Psoas muscle (tissue), 8 donors: ENCODE results near the gene MAGI1. TPM values are rescaled to one million over a fixed set of nuclear protein-coding genes. Genes with fewer than 3 reads are reported as not detected.

Experiments used
- ATAC-seq, 4 donors: fragments of 200-7000 bp; cut with Tn5 transposase; one replicate each; pipeline ENCODE4 v1.9.1; 2020; ENCODE audit warnings: moderate library complexity in 3 of 4, mild to moderate bottlenecking in 2 of 4
- DNase-seq, 2 donors: peaks; one replicate each; pipeline ENCODE4 v3.0.0-alpha.2; 2020
- H3K27ac ChIP-seq: fragments of 200-600 bp; one replicate; pipeline ENCODE4 v1.8.0; 2022
- H3K27me3 ChIP-seq, 3 donors: fragments of 200-600 bp in 1 of 3; one replicate each; pipeline versions ENCODE4 v1.6.1 to v1.8.0; 2013 to 2022; ENCODE audit warnings: low read length in 2 of 3, mild to moderate bottlenecking in 2 of 3, moderate library complexity in 1 of 3; ENCODE audit not compliant: insufficient read depth in 3 of 3
- H3K36me3 ChIP-seq, 2 donors: fragments of 200-600 bp in 1 of 2; one replicate each; pipeline versions ENCODE4 v1.6.1 to v1.8.0; 2013 to 2022; ENCODE audit warnings: low read depth in 1 of 2, mild to moderate bottlenecking in 1 of 2, moderate library complexity in 1 of 2; ENCODE audit not compliant: insufficient read depth in 1 of 2
- H3K4me1 ChIP-seq: fragments of 200-600 bp; one replicate; pipeline ENCODE4 v1.8.0; 2022
- H3K4me3 ChIP-seq: fragments of 200-600 bp; one replicate; pipeline ENCODE4 v1.8.0; 2022; ENCODE audit warnings: mild to moderate bottlenecking
- H3K9me3 ChIP-seq: fragments of 200-600 bp; one replicate; pipeline ENCODE4 v1.8.0; 2022
- CTCF ChIP-seq: fragments of 200-600 bp; IDR thresholded peaks from one replicate; pipeline ENCODE4 v1.8.0; 2022; ENCODE audit warnings: antibody characterized with exemption
- WGBS, 3 donors: extraction: QIAGEN DNeasy Blood & Tissue Kit; methylation state at CpG; one replicate each; pipeline versions ENCODE4 v1.1.6 to v1.1.7; 2013; 5-methylcytosine and 5-hydroxymethylcytosine counted together
- intact Hi-C, 2 donors: fragments of 100-400 bp; cut with DNase I; formaldehyde crosslinking; loops; one replicate each; pipeline versions ENCODE4 v1.11.0 to v1.14.2; 2022
- polyA plus RNA-seq, 3 donors: library from polyadenylated mRNA; stranded (reverse); fragments of 200-250 nt; gene quantifications; one replicate each; pipeline ENCODE4 v1.2.3, GENCODE V29; 2013
- total RNA-seq, 4 donors: library from RNA; stranded (reverse); fragmentation: NEBNext Ultra II Directional in 2 of 4; extraction: Animal tissue kit (Norgen Biotek cat#: 25700) in 2 of 4; gene quantifications; one replicate each; pipeline versions ENCODE4 v1.2.1 to v1.2.4, GENCODE V29; 2021 to 2023
- donor health status: healthy with polysubstance abuse.
- donor health status: DM: no; HTN: no; CAD: no; lungs with moderate emphysema.
- donor health status: Bipolar disorder and iron deficiency.
- donor health status: healthy.
- donor health status: DM: yes; HTN: yes; CAD: no.
- donor health status: DM: no; HTN: no; CAD: no.
- donor health status: DM: no; HTN: no; CAD: no.
- donor health status: DM: yes; HTN: yes; CAD: no.

Gene MAGI1
- total and polyA plus RNA-seq, 7 donors: 4.5 to 8.1 (median 6.3) TPM

DNA sequence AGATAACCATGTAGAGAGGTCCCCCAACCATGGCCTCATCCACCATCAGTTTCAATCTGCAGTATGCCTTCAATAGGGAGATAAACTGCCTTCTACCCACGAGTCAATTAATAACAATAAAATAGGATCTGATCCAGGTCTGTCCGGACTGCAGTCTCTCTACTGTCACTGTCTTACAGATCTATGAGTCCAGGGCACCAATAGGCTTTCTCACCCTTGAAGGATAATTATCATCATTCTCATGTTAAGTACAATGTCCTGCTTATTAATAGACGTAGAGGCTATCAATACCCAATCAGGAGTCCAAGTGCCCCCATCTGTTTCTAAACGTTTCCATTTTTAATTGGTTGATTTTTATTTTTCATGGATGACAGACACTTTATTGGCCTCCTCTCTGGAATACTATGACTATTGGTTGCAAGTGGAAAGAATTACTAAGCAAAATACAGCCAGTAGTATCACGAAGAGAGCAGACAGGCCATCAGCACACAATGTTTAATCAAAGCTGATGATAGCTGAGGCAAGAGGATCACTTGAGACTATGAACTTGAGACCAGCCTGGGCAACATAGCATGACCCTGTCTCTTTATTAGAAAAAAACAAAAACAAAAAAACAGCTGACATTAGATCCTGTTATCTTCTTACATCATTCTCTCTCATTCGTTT lies 480.7 kb downstream of the MAGI1 start:
- 63 to 77% (median 67%) methylated on average over 6 of the region's 6 CpGs for WGBS, 3 donors
- no peak for TF ChIP-seq CTCF
- Histone ChIP-seq H3K27ac (no peak overlapping the region), H3K4me3 (no peak overlapping the region), H3K36me3 (no peaks in the 10 kb centered on the region), H3K4me1 (no peaks in the 10 kb centered on the region), H3K27me3 (no peaks in the 10 kb centered on the region), H3K9me3 (no peaks in the 10 kb centered on the region)
- ATAC-seq: no peak
- DNase-seq: no peak
- intact Hi-C loops: no loop called here

GRCh38 chr3:65556934-65557577 lies 481.7 kb downstream of the MAGI1 start:
- Histone ChIP-seq H3K27ac (no peak overlapping the region), H3K27me3 (no peaks in the 10 kb centered on the region), H3K4me1 (no peaks in the 10 kb centered on the region), H3K4me3 (no peak overlapping the region), H3K36me3 (no peaks in the 10 kb centered on the region), H3K9me3 (no peaks in the 10 kb centered on the region)
- DNase-seq: no peak
- intact Hi-C loops: no loop called here
- WGBS, 3 donors: 76 to 86% (median 81%) methylated on average over 5 of the region's 5 CpGs
- no peak for ATAC-seq
- TF ChIP-seq CTCF: no peak

GRCh38 chr3:65552434-65552833 lies 486.3 kb downstream of the MAGI1 start:
- no peaks in the 10 kb centered on the region for H3K27me3 ChIP-seq
- H3K36me3 ChIP-seq: no peaks in the 10 kb centered on the region
- H3K27ac ChIP-seq: no peak overlapping the region
- 89 to 100% (median 100%) methylated on average over 1 of the region's 1 CpG for WGBS, 3 donors
- no peak for TF ChIP-seq CTCF
- DNase-seq (no peak), ATAC-seq (no peak)
- H3K9me3 ChIP-seq: no peaks in the 10 kb centered on the region
- intact Hi-C loops: no loop called here
- no peaks in the 10 kb centered on the region for H3K4me1 ChIP-seq
- no peak overlapping the region for H3K4me3 ChIP-seq

- DNase-seq (no peak), ATAC-seq (no peak)
- WGBS, 3 donors: 69 to 91% (median 80%) methylated on average over 1 of the region's 1 CpG
- Histone ChIP-seq H3K4me1 (no peaks in the 10 kb centered on the region), H3K27me3 (no peaks in the 10 kb centered on the region), H3K27ac (no peak overlapping the region), H3K4me3 (no peak overlapping the region), H3K36me3 (no peaks in the 10 kb centered on the region), H3K9me3 (no peaks in the 10 kb centered on the region)
- no peak for TF ChIP-seq CTCF
- intact Hi-C loops: no loop called here
Measured at GRCh38 chr3:65551945-65552344, 486.8 kb downstream of the MAGI1 start.

- ATAC-seq (no peak), DNase-seq (no peak)
- Histone ChIP-seq H3K36me3 (no peaks in the 10 kb centered on the region), H3K4me3 (no peak overlapping the region), H3K4me1 (no peaks in the 10 kb centered on the region), H3K27me3 (no peaks in the 10 kb centered on the region), H3K27ac (no peak overlapping the region), H3K9me3 (no peaks in the 10 kb centered on the region)
- no peak for TF ChIP-seq CTCF
- intact Hi-C loops: no loop called here
- WGBS, 3 donors: 27 to 75% (median 33%) methylated on average over 2 of the region's 2 CpGs
Measured at GRCh38 chr3:65550137-65550536, 488.6 kb downstream of the MAGI1 start.
